ENCODE results near the gene DLGAP3. TPM values are rescaled to one million over a fixed set of nuclear protein-coding genes. Genes with fewer than 3 reads are reported as not detected.

The DLGAP3 gene
- polyA plus RNA-seq, 10 donors = 0.11 to 1.5 (median 0.23) TPM; not detected in 1

DNA sequence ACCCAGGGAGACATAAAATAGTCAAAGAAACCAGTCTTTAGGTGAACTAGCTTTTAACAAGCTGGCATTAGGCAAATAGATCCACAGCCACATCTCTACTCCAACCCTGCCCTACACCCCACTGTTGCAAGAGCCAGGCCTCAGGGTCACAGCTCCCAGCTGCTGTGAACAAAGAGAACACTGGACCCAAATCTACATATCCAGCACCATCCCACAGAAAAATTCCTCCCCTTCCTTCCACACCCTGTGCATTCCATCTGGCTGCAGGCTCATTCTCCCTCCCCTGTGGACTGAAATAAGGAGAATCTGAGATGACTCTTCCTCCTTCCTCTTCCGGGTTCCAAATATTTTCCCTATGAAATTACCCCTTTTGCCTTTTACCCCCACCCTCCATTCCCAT, 23.2 kb downstream of the DLGAP3 start:
- no peak for DNase-seq

DNA sequence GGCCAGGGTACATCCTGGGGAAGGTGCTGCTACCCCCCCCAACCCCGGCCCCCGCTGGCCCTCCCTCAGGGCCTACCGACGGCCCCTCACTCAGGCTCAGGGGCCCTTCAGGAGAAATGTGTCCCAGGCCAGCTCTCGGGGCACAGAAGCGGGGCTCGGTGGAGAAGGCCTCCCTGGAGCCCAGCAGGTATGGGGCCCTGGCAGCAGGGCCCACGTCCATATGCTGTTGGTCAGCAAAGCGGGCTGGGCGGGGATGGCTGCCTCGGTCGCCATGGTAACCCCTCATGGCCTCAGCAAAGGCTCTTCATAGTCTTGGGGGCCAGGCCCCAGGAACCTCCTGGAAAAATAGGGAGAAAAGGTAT, 24.4 kb downstream of the DLGAP3 start:
- DNase-seq = no peak

DNA sequence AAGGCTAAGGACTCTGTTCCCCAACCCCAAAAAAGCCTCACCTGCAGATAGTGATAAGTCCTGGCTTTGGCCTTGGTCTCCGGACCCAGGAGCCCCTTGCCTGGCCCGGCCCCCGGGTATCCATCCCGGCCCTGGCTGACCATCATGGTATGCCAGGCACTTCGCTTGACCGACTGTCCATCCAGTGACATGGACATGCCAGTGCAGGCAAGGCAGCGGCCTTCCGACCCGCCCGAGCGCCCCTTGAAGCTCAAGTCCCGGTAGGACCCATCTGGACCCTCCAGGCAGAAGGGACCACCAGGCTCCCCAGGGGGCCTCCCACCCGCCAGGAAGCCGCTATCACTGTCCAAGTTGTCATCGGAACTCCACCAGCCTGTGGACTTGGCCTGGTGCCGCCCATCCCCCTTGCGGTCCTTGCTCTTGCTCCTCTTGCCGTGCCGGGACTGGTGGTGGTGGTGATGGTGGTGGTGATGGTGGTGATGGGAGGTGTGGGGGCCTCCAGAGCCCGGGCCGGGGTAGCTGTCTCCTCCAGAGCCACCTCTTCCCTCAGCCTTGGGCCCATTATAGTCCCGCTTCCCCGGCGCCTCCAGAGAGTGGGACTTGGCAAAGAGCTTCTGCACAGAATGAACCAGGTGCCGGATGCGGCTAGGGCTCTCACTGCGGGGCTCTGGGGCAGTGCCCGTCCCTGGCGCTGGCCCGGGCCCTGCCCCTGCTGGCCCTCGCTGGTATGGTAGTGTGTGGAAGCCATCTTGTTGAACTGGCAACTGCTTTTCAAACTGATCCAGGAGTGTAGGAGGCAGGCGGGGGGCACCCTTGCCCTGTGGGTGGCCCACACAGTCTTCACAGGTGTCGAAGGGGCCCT, 25.0 kb downstream of the DLGAP3 start:
- DNase-seq = no peak

DNA sequence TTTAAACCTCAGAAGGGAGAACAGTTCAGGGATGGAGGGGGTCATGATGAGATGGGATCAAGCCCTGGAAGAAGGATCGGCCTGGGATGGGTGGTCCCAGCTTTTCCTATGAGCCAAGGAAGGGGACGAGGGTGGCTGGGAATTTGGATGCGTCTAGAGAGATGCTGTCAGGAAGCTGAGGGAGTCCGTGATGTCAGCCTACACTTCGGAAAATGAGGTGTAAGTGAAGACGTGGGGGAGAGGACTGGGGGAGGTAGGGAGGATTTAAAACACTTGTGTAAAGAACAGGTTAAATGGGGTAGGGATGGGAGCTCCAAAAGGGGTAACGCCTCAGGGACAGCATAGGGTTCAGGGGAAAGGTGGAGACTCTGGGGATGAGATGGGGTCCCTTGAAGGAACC, 27.5 kb downstream of the DLGAP3 start:
- no peak for DNase-seq

DNA sequence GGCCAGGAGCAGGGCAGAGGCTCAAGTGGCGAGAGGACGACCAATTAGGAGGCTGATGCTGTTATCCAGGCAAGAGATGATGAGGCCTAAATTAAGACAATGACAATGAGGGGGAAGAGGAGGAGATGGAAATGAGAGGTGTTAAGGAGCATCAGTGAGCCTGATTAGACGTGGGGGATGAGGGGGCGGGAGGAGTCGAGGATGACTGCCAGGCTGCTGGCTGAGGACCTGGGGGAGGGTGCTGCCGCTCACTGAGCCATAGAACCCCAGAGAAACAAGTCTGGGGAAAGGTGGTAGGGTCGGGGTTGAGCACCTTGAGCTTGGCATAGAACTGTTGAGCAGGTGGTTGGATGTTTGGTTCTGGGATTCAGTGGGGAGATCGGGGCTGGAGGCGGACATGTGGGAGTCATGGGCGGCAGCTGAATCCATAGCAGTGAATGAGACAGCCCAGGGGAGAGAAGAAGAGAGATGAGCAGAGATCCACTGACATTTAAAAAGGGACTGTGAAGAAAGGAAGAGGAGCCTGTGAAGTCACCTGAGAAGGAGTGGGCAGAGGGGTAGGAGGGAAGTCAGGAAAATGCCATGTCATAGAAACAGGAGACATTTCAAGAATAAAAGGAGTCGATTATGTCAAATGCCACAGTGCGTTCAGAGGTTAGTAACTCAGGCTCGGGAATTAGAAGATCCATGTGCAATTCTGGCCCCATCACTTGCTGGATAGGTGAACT, 28.5 kb downstream of the DLGAP3 start:
- DNase-seq = no peak

DNA sequence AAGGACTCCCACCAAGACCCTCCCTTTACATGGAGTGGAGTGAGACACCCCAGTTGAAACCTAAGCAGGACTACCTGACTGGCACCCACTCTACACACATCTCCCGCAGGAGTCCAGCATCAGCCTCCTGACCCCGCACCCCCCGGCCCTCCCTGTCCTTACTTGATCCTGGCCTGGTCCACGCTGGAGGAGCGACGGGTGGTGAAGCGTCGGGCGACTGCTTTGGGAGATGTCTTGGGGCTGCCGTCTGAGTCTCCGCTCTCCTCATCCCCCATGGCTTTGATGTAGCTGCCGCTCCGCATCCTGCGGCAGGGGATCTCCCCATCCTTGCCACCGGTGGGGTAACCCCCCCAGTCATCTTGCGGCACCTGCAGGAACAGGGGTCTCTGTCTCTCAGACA, 29.5 kb downstream of the DLGAP3 start:
- DNase-seq = no peak

DNA sequence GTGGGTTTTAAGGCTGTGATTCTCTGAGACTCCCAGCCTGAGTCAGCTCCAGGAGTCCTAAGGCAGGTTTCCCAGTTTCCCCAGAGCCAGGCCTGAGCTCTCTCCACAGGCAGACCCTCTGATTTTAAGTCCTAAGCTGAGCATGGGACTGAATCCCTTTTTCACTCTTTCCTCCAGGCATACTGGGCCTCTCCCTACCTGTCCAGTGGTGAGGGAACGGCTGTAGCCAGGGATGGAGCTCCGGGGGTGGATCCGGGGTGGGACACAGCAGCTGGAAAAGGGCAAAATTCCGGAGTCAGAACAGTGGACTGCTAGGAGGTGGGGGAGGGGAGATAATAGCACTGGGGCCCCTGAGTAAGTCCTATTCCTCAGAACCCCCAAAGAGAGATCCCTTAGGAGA, 30.0 kb downstream of the DLGAP3 start:
- DNase-seq = no peak

DNA sequence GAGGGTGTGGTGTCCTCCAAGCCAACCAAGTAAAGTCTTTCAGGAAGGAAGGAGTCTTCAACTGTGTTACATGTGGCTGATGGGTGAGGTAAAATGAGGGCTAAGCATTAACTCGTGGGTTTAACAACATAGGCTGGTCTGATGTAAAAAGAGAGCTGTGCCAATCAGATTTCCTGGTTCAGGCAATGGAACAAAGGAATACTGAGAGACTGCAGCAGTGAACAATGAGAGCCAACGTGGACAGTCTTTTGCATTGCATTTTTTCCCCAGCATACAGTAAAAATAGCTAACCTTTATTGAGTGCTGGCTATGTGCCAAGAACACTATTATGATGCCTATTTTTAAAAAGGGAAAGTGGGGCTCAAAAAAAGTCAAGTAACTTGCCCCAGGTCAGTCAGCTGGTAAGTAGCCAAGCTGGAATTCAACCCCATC, 31.1 kb downstream of the DLGAP3 start:
- DNase-seq = peak in 1 of 3 donors; percentile 5

DNA sequence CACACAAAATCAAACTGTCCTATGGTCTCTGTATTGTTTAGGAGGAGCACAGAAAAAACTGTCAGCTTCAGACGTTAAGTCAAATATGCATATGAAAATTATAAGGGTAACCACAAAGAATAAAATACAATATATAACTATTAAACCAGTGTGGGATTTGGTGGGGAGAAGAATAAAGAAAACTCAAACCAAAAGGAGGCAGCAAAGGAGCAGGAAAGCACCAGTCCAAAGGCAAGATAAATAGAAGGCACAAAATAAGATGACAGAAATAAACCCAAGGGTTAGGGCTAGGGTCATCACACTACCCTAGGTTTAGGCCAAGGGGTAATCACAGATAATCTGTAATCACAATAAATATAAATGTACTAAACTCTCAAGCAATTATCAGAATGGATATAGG, 32.8 kb downstream of the DLGAP3 start:
- DNase-seq = no peak

DNA sequence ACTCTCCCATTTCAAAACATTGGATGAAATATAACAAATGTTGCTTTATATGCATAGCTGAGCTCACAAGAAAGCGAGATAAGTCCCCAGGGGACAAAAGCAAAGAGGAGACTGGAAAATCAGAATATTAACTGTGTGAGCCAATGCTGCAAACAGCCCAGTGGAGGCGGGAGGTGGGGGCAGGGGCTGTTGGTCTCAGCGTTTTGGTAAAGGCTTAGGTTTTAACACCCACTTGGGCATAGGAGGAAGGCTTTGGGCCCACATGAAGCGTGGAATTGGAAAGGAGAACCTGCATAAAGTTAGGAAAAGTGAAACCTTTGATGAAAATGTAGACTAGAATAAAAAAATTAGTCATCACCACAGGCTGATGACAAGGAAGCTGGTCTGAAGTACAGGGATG, 39.7 kb downstream of the DLGAP3 start:
- no peak for DNase-seq

DNA sequence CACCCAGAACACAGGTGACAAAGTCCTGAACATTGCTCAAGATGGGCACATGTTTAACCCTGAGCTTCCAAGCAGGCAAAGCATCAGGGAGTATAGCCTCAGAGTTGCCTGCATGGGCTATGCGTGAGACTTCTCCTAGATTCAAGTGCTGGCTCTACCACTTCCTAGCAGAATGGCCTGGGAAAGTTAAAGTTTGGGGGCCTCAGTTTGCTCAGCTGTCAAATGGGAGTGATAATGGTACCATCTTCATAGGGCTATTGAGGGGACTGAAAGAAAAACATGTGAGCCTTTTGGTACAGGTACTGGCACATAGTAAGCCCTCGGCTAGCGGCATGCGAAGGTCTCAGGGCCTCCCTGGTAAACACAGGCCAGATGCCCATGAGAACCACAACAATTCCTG, 41.9 kb downstream of the DLGAP3 start:
- no peak for DNase-seq

DNA sequence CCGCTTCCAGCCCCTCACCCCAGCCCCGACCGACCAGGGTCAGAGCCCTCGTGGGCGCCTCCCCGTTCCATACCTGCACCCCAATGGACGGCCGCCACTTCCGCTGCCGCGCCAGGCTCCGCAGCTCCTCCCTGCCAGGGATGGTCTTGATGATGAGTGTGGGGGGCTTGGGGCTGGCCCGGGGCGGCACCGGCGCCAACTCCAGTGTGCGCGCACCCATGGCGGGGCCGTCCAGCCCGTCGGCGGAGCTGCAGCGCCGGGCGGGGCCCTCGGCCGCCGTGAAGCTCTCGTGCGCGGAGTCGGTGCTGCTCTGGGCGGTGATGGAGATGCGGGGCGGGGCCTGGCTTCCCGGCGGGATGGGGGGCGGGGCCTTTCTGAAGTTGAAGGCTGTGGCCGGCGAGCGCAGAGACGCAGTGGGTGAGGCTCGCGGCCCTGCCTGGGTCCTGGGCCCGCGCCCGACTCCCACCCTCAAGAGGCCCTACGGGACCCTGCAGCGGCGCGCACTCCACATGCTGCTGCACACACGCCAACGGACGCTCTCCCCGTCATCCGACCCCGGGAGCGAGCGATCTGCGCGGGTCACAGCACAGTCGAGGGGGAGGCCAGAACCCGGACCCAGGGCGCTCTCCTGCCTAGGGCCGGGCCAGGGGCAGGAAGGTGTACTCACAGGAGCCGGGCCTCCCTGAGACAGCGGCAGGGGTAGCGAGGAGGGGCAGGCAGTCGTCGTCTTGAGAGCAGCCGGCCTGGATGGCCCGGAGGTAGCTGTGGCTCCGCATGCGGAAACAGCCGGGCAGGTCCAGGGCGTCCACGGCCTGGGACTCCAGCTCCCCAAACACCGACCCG, 43.8 kb downstream of the DLGAP3 start:
- DNase-seq = peak in 2 of 3 donors; percentile 13 to 42

DNA sequence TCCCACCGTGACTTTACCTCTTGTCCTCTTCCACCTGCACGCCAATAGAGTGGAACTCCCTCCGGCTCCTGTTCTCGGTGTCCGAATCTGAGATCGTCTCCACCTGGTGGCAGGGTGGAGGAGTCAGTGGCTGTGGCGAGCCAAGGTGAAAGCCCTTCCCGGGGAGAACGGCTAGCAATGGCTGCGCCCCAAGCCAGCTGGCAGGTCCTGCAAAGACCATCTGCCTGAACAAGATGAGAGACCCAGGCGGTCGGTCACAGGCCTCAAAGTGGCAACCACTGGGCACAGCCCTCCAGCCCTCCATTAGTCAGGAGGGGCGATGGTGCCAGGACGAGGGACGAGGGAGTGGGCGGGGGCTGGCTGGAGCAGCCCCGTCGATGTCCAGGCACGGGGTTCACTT, 44.5 kb downstream of the DLGAP3 start:
- no peak for DNase-seq

DNA sequence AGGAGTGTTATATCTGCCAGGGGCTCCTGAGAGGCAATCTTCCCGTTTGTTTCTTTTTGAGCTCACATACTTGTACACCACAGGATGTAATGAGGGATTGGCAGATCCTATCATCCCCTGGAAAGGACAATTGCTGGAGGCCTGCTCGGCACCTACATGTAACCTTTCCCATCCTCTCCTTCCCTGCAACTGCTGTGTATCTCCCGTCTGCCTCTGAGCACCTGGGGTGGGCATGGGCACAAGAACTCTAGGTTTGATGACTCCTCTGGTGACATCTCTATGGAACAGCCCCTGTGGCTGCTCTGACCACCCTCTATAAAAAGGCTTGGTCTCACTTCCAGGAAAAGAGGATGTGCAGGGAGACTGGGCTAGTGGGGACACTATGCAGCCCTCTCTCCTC, 44.9 kb downstream of the DLGAP3 start:
- DNase-seq = no peak

DNA sequence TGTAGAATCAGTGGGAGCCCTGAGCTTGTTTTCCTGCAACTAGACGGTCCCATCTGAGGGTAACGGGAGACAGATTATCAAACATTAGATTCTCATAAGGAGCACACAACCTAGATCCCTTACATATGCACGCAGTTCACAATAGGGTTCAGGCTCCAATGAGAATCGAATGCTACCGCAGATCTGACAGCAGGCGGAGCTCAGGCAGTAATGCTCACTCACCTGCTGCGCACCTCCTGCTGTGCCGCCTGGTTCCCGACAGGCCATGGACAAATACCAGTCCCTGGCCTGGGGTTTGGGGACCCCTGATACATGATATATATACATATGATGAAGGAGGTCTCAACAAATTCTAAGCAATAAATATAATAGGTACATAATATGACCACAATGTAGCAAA, 50.2 kb downstream of the DLGAP3 start:
- DNase-seq = no peak

DNA sequence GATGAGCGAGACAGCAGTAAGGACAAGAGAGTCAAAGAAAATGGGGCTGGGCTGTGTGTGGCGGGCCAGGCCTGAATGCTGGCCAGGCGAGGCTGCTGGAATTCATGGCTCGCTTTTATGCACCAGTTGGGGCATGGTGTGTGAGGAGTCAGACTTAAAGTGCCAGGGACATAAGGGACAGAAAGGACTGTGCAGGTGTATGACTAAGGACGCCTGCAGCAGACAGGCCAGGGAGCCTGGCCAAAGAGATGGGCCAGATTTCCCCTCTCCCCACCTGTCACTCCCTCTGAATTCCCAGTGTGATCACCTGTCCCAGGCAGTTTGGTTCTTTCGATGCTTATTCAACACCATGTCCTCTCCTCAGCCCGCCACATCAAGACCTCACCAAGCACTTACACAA, 53.0 kb downstream of the DLGAP3 start:
- no peak for DNase-seq

DNA sequence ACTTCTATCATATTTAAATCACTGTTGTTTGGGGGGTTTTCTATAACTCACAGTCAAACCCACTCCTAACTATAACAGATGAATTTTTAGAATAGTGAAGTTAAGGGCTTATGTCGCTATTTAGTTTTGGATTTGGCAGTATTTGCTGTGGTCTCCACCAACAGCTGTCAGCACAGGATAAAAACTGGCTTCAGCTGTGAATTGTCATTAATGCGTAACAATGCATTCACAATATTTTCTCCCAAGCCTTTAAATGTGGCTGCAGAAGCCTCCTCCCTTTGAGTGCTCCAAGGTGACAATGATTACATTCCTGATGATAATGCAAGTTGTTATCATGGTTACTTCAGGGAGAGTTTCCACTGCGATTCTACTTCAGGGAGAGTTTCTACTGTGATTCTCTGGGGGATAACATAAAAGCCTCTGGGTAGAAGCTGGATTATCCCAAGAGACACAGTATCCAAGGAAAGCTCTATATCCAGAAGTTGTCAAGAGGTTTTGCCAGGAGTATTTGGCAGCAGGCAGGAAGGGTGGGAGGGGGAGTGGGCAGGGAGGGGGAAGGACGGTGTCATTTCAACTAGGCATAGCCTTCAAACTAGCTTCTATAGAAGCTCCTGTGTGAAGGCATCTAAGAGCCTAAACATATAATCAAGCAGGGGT, 55.0 kb downstream of the DLGAP3 start:
- peak in 1 of 3 donors; percentile 47 for DNase-seq

DNA sequence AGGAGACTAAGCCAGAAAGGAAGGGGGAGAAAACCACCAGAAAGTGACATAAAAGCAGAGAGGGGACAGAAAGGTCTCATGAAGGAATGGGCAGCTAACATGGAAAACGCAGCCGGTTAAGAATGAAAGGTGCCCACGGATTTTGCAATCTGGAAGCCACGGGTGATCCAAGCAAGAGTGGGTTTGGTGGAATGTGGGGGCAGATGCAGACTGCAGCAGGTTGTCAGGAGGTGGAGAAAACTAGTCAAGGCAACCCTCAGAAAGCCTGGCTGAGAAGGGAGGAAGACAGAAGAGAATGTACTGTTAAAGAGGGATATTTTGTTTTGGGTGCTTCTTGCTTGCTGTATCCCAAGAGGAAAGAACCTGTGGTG, 57.3 kb downstream of the DLGAP3 start:
- DNase-seq = no peak

DNA sequence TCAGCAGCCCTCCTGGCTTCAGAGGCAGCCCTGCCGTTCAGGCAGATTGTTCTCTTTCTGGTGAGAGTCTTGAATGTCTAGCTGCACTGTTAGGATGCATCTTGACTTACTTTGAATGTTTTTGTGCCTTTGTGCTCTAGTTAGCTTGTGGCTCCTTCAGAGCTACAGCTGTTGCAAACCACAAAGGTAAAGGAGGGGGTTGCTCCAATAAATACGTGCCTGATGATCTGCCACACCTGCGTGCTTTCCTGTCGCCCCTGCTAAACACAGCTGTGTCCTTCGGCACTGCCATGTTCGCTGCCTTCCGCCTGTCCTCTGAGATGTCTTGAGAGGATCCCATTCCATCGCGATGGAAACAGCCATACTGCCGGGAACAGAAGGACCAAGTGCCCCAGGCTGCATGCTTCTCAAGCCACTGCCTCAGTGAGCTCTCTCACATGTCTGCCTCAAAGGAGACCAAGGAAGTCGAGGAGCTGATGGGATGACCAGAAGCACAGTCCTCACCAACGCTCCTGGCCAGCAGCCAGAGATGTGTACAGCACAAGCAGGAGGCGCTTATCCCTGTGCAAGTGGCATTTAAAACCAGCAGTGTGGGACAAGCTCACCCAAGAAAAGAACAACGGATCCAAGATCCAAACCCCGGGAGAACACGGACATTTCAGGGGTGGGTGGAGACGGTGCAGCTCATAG, 57.9 kb downstream of the DLGAP3 start:
- no peak for DNase-seq

DNA sequence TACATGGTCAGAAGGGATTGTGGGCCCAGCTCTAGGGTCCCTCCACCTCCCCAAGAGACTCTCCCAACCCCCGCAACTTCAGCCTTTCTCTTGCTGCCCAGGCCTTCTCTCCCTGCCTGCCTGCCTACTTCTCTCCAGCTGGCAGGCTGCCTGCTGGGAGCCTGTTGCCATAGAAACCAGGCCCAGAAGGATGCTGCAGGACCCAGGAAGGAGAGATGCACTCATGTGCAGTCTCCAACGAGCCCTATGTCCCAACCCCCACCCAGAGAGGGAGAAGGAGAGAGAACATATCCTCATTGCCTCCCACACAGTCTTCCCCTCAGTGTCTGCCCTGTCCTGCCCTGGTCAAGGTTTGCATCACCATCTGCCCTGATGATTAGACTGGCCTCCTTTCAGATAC, 59.1 kb downstream of the DLGAP3 start:
- no peak for DNase-seq

DNA sequence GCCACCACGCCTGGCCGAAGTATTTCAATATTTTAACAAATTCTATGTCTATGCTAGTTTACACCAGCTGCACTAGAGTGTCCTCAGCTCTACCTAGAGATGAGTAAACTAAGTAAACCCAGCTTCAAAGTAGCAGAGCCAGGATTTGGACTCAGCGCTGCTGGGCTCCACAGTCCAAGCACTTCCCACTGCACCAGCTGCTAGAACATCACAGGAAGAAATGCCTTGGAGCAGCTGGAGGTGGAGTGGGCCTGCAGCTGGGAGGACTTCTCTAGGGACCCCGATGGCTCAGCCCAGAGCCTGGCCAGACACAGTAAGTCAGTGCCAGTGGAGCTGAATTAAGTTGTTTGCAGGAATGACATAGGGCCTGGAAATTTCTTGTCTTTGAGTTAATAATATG, 59.7 kb downstream of the DLGAP3 start:
- DNase-seq = no peak
